K562 (cell line): ENCODE measurements around the gene ZSCAN22. TPM values are rescaled to one million over a fixed set of nuclear protein-coding genes. Genes with fewer than 3 reads are reported as not detected.

Source experiments
- CBX3 ChIP-seq, 2 experiments: IDR thresholded peaks; 1 replicate in 1 of 2; 2 replicates in 1 of 2; pipeline ENCODE4 v1.6.1; 2012; ENCODE audit warnings: inconsistent platforms in 2 of 2, low read length in 2 of 2, borderline replicate concordance in 1 of 2, control low read depth in 1 of 2
- E2F6 ChIP-seq, 2 experiments: IDR thresholded peaks; 2 replicates each; pipeline ENCODE4 v1.6.1; 2011; ENCODE audit warnings: borderline replicate concordance in 1 of 2, control low read depth in 1 of 2, low read depth in 1 of 2, low read length in 1 of 2, mild to moderate bottlenecking in 1 of 2, mixed read lengths in 1 of 2, moderate library complexity in 1 of 2; ENCODE audit not compliant: insufficient read depth in 1 of 2, insufficient read length in 1 of 2, poor library complexity in 1 of 2, severe bottlenecking in 1 of 2; ENCODE audit errors: extremely low read depth in 1 of 2
- FOXK2 ChIP-seq, 2 experiments: fragments of 450-650 bp; IDR thresholded peaks in 1 of 2; conservative IDR thresholded peaks in 1 of 2; 2 replicates each; pipeline ENCODE4 v1.6.1; 2016; ENCODE audit warnings: low read depth in 2 of 2, mild to moderate bottlenecking in 1 of 2
- HMGN3 ChIP-seq: IDR thresholded peaks from 2 replicates; pipeline ENCODE4 v1.6.1; 2011; ENCODE audit warnings: borderline replicate concordance, low read depth, mild to moderate bottlenecking, mixed read lengths, low read length; ENCODE audit not compliant: insufficient read length; ENCODE audit errors: extremely low read depth
- HNRNPL ChIP-seq: fragments of 200-400 bp; formaldehyde crosslinking; IDR thresholded peaks from 2 replicates; pipeline ENCODE4 v1.6.1; 2017; ENCODE audit warnings: low read depth, mild to moderate bottlenecking, low read length
- KAT7 ChIP-seq: sonication (generic); formaldehyde crosslinking; IDR thresholded peaks from 2 replicates; pipeline ENCODE4 v1.8.0; 2022; ENCODE audit warnings: missing genetic modification reagents, mild to moderate bottlenecking, borderline replicate concordance
- PCBP2 ChIP-seq: fragments of 200-400 bp; formaldehyde crosslinking; IDR thresholded peaks from 2 replicates; pipeline ENCODE4 v1.6.1; 2018; ENCODE audit warnings: low read length, low read depth, mild to moderate bottlenecking, moderate library complexity; ENCODE audit not compliant: poor library complexity, severe bottlenecking
- PML ChIP-seq: IDR thresholded peaks from 2 replicates; pipeline ENCODE4 v1.6.1; 2012; ENCODE audit warnings: low read length, inconsistent platforms
- POLR2B ChIP-seq: fragments of 450-650 bp; IDR thresholded peaks from 2 replicates; pipeline ENCODE4 v1.6.1; 2018; ENCODE audit warnings: low read depth; ENCODE audit not compliant: partially characterized antibody
- POLR3A ChIP-seq: IDR thresholded peaks from 2 replicates; pipeline ENCODE4 v1.6.1; 2011; ENCODE audit warnings: borderline replicate concordance, mild to moderate bottlenecking, moderate library complexity; ENCODE audit not compliant: insufficient read length, insufficient read depth; ENCODE audit errors: extremely low read depth
- PRMT5 ChIP-seq: sonication (generic); formaldehyde crosslinking; IDR thresholded peaks from 2 replicates; pipeline ENCODE4 v1.5.0; 2020; ENCODE audit warnings: missing genetic modification reagents
- TGIF2 ChIP-seq: sonication (generic); formaldehyde crosslinking; IDR thresholded peaks from 2 replicates; pipeline ENCODE4 v1.8.1; 2022; ENCODE audit warnings: mild to moderate bottlenecking, missing genetic modification reagents, moderate library complexity
- ZNF24 ChIP-seq: fragments of 450-650 bp; IDR thresholded peaks from 2 replicates; pipeline ENCODE4 v1.6.1; 2016
- polyA plus RNA-seq, 8 experiments: library from polyadenylated mRNA; depleted of rRNA in 4 of 8; stranded (reverse) in 5 of 8; unstranded in 3 of 8; fragments of >200 nt; fragmentation: Nextera tagmentation in 2 of 8; fragmentation: Illumina TruSeq in 1 of 8; extraction: Ambion mirVana in 2 of 8; extraction: Trizol in 1 of 8; gene quantifications; 2 replicates each; pipeline versions ENCODE4 v1.2.1 to v1.2.3, GENCODE V29; 2011 to 2014; ENCODE audit warnings: inconsistent platforms in 1 of 8, missing spikeins in 1 of 8
- total RNA-seq, 7 experiments: library from RNA; depleted of rRNA in 6 of 7; stranded (reverse); fragments of >200 nt in 6 of 7; fragmentation: Illumina TruSeq in 2 of 7; extraction: Trizol in 2 of 7; gene quantifications; 2 replicates each; pipeline versions ENCODE4 v1.2.1 to v1.2.3, GENCODE V29; 2011 to 2021; ENCODE audit warnings: low replicate concordance in 1 of 7
- TF ChIP-seq, protein P1 (sequence below): sonication (generic); formaldehyde crosslinking; IDR thresholded peaks from 2 replicates; pipeline ENCODE4 v1.8.0; 2022; ENCODE audit warnings: mild to moderate bottlenecking, missing genetic modification reagents, borderline replicate concordance
- TF ChIP-seq, protein P2 (sequence below), 2 experiments: fragments of 450-650 bp in 1 of 2; sonication (generic) in 1 of 2; formaldehyde crosslinking in 1 of 2; IDR thresholded peaks in 1 of 2; conservative IDR thresholded peaks in 1 of 2; 2 replicates each; pipeline versions ENCODE4 v1.6.1 to v1.8.1; 2016 to 2023; ENCODE audit warnings: mild to moderate bottlenecking in 2 of 2, moderate library complexity in 2 of 2, inconsistent platforms in 1 of 2, missing genetic modification reagents in 1 of 2
- TF ChIP-seq, protein P3 (sequence below): fragments of 250-450 bp; sonication (Bioruptor Pico); IDR thresholded peaks from 2 replicates; pipeline ENCODE4 v1.4.0; 2020; ENCODE audit warnings: mild to moderate bottlenecking, moderate library complexity

ZSCAN22 gene
- total and polyA plus RNA-seq, 9 of the 15 experiments (the other 6 are each of a cell fraction or from before 2014, with no cell fraction given) = 0.98 to 5.3 (median 3.0) TPM

DNA sequence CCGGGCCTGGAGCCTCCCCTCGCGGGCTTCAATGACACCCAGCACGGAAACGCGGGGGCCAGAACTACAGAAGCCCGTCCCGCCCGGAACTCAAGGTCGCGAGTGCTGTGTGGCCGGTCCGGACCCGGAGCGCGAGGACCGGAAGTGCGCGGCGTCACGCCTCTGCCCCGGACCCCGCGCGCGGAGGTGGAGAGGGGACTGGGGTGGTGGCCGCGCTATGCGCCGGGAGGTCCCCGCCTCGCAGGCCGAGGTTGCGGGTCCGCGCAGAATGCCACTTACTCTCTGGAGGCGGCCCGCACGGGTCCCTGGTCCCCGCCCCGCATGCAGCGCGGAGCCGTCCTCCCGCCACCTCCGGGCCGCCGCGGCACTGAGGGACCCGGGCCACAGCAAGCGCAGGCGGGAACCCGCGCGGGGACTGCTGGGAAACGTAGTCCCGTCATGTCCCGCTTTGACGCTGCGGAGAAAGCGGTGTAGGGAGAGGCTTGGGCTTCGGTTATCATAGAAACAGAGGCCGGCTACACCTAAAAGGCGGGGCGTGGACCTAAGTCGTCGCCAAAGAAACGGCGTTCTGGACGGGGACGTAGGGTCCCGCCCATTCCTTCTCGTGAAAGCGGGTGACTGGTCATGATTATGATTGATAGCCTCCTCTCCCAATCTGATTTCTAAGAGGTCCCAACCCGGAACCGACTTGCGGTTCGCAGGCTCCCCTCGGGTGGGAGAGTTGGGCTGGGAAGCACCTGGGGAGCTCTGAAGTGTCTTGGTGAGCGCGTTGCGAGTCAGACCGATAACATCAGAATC, 54.1 kb downstream of the ZSCAN22 start, which contains the start of gene ZNF837 (continued):
- peak; percentile 87 to 96 for TF ChIP-seq E2F6 (IDR thresholded peaks at IDR 0.05; ENCODE audit: borderline replicate concordance in 1 of 2, extremely low read depth in 1 of 2, insufficient read depth in 1 of 2, insufficient read length in 1 of 2, low read depth in 1 of 2, low read length in 1 of 2, poor library complexity in 1 of 2, severe bottlenecking in 1 of 2)
- TF ChIP-seq, protein P1, sequence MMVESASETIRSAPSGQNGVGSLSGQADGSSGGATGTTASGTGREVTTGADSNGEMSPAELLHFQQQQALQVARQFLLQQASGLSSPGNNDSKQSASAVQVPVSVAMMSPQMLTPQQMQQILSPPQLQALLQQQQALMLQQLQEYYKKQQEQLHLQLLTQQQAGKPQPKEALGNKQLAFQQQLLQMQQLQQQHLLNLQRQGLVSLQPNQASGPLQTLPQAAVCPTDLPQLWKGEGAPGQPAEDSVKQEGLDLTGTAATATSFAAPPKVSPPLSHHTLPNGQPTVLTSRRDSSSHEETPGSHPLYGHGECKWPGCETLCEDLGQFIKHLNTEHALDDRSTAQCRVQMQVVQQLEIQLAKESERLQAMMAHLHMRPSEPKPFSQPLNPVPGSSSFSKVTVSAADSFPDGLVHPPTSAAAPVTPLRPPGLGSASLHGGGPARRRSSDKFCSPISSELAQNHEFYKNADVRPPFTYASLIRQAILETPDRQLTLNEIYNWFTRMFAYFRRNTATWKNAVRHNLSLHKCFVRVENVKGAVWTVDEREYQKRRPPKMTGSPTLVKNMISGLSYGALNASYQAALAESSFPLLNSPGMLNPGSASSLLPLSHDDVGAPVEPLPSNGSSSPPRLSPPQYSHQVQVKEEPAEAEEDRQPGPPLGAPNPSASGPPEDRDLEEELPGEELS (CRISPR knock-in tag) = no peak
- TF ChIP-seq PML = peak; percentile 55; the same call in 1 of the 2 replicates
- peak; percentile 71; the same call in 1 of the 2 replicates for TF ChIP-seq TGIF2 (CRISPR knock-in tag)
- peak in 1 of 2 experiments; percentile 7; a peak in 1 of 4 replicates for TF ChIP-seq FOXK2 (conservative IDR thresholded peaks at IDR 0.05 in 1 of 2, IDR thresholded peaks at IDR 0.05 in 1 of 2; ENCODE audit: low read depth in 2 of 2)
- TF ChIP-seq, protein P2, sequence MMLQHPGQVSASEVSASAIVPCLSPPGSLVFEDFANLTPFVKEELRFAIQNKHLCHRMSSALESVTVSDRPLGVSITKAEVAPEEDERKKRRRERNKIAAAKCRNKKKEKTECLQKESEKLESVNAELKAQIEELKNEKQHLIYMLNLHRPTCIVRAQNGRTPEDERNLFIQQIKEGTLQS (IDR thresholded peaks at IDR 0.05) = no peak
- TF ChIP-seq, protein P2 (CRISPR knock-in tag; conservative IDR thresholded peaks at IDR 0.05) = no peak; the same call in 1 of the 2 replicates
- no peak for TF ChIP-seq PRMT5
- no peak; the same call in none of the 2 replicates for TF ChIP-seq ZNF24
- TF ChIP-seq, protein P3, sequence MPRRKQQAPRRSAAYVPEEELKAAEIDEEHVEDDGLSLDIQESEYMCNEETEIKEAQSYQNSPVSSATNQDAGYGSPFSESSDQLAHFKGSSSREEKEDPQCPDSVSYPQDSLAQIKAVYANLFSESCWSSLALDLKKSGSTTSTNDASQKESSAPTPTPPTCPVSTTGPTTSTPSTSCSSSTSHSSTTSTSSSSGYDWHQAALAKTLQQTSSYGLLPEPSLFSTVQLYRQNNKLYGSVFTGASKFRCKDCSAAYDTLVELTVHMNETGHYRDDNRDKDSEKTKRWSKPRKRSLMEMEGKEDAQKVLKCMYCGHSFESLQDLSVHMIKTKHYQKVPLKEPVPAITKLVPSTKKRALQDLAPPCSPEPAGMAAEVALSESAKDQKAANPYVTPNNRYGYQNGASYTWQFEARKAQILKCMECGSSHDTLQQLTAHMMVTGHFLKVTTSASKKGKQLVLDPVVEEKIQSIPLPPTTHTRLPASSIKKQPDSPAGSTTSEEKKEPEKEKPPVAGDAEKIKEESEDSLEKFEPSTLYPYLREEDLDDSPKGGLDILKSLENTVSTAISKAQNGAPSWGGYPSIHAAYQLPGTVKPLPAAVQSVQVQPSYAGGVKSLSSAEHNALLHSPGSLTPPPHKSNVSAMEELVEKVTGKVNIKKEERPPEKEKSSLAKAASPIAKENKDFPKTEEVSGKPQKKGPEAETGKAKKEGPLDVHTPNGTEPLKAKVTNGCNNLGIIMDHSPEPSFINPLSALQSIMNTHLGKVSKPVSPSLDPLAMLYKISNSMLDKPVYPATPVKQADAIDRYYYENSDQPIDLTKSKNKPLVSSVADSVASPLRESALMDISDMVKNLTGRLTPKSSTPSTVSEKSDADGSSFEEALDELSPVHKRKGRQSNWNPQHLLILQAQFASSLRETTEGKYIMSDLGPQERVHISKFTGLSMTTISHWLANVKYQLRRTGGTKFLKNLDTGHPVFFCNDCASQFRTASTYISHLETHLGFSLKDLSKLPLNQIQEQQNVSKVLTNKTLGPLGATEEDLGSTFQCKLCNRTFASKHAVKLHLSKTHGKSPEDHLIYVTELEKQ (CRISPR knock-in tag) = no peak
- peak; percentile 90 for TF ChIP-seq POLR2B
- TF ChIP-seq HMGN3 = peak; percentile 95
- no peak for TF ChIP-seq POLR3A
- peak; percentile 59; the same call in 1 of the 2 replicates for TF ChIP-seq HNRNPL
- peak in 1 of 2 experiments; percentile 79; a peak in 1 of 3 replicates for TF ChIP-seq CBX3 (IDR thresholded peaks at IDR 0.05; ENCODE audit: borderline replicate concordance in 1 of 2, low read length in 2 of 2)
- no peak for TF ChIP-seq PCBP2
- 0 out of 2 replicates have a peak, but pooled peaks have one; percentile 56 for TF ChIP-seq KAT7 (CRISPR knock-in tag)
